BE2C (cell line): Measurements from ENCODE around the gene AGTRAP.

Experiments used
- DNase-seq: peaks from one replicate; pipeline ENCODE4 v3.0.0-alpha.2; 2020
- H3K27me3 ChIP-seq: fragments of 250-450 bp; sonication (Bioruptor Pico); 2 replicates; pipeline ENCODE4 v1.5.1; 2020; ENCODE audit warnings: mild to moderate bottlenecking
- H3K36me3 ChIP-seq: fragments of 250-450 bp; sonication (Bioruptor Pico); 2 replicates; pipeline ENCODE4 v1.5.1; 2020; ENCODE audit warnings: mild to moderate bottlenecking
- H3K4me1 ChIP-seq: fragments of 250-450 bp; sonication (Bioruptor Pico); 2 replicates; pipeline ENCODE4 v1.5.1; 2020
- H3K4me3 ChIP-seq: 2 replicates; pipeline ENCODE4 v1.5.1; 2011; ENCODE audit warnings: low read depth, low read length
- H3K9me3 ChIP-seq: fragments of 250-450 bp; sonication (Bioruptor Pico); 2 replicates; pipeline ENCODE4 v1.5.1; 2020
- TF ChIP-seq, protein P1 (sequence below): IDR thresholded peaks from 2 replicates; pipeline ENCODE4 v1.5.1; 2012; ENCODE audit warnings: mild to moderate bottlenecking, low read depth, low read length

The AGTRAP gene

DNA sequence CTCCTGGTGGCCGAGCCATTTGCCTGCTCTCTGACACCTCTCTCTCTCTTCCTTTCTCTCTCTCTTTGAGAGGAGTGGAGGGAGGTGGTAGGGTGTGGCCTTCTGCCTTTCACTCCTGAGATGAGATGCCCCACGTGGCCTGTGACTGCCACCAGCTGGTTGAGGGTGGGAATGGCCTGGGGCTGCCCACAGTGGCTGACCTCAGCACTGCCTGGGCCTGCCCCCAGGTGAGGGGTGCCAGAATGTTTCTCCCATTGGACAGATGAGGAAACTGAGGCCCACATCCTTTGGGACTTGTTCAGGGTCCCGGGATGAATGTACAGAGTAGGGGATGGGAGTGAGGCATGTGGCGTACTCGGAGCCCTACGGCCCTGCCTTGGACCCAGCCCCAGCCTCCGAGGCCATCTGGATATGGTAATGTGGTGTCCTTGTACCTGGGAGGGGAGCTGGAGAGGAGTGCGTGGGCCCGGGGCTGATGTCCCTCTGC lies 13.3 kb downstream of the AGTRAP start:
- H3K4me3 ChIP-seq, result no peak overlapping the region
- H3K27me3 ChIP-seq, result no peaks in the 10 kb centered on the region
- no peaks in the 10 kb centered on the region for H3K9me3 ChIP-seq
- no peaks in the 10 kb centered on the region for H3K36me3 ChIP-seq
- DNase-seq, result peak; percentile 21
- no peaks in the 10 kb centered on the region for H3K4me1 ChIP-seq
- TF ChIP-seq, protein P1, sequence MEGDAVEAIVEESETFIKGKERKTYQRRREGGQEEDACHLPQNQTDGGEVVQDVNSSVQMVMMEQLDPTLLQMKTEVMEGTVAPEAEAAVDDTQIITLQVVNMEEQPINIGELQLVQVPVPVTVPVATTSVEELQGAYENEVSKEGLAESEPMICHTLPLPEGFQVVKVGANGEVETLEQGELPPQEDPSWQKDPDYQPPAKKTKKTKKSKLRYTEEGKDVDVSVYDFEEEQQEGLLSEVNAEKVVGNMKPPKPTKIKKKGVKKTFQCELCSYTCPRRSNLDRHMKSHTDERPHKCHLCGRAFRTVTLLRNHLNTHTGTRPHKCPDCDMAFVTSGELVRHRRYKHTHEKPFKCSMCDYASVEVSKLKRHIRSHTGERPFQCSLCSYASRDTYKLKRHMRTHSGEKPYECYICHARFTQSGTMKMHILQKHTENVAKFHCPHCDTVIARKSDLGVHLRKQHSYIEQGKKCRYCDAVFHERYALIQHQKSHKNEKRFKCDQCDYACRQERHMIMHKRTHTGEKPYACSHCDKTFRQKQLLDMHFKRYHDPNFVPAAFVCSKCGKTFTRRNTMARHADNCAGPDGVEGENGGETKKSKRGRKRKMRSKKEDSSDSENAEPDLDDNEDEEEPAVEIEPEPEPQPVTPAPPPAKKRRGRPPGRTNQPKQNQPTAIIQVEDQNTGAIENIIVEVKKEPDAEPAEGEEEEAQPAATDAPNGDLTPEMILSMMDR, result 0 out of 2 replicates have a peak, but pooled peaks have one; percentile 7

- H3K9me3 ChIP-seq, result no peaks in the 10 kb centered on the region
- DNase-seq, result no peak
- H3K4me3 ChIP-seq, result no peak overlapping the region
- no peaks in the 10 kb centered on the region for H3K27me3 ChIP-seq
- no peaks in the 10 kb centered on the region for H3K4me1 ChIP-seq
- H3K36me3 ChIP-seq, result no peaks in the 10 kb centered on the region
- TF ChIP-seq, protein P1, result no peak
Observed at GRCh38 chr1:11749996-11750395, 14.1 kb downstream of the AGTRAP start.

- Histone ChIP-seq H3K4me1 (no peaks in the 10 kb centered on the region), H3K27me3 (no peaks in the 10 kb centered on the region), H3K36me3 (no peaks in the 10 kb centered on the region), H3K4me3 (no peak overlapping the region), H3K9me3 (no peaks in the 10 kb centered on the region)
- TF ChIP-seq, protein P1, result no peak
- no peak for DNase-seq
Observed at GRCh38 chr1:11751087-11751486, 15.2 kb downstream of the AGTRAP start.

- no peaks in the 10 kb centered on the region for H3K27me3 ChIP-seq
- no peak overlapping the region for H3K4me3 ChIP-seq
Observed at GRCh38 chr1:11752359-11753088, 16.6 kb downstream of the AGTRAP start.

DNA sequence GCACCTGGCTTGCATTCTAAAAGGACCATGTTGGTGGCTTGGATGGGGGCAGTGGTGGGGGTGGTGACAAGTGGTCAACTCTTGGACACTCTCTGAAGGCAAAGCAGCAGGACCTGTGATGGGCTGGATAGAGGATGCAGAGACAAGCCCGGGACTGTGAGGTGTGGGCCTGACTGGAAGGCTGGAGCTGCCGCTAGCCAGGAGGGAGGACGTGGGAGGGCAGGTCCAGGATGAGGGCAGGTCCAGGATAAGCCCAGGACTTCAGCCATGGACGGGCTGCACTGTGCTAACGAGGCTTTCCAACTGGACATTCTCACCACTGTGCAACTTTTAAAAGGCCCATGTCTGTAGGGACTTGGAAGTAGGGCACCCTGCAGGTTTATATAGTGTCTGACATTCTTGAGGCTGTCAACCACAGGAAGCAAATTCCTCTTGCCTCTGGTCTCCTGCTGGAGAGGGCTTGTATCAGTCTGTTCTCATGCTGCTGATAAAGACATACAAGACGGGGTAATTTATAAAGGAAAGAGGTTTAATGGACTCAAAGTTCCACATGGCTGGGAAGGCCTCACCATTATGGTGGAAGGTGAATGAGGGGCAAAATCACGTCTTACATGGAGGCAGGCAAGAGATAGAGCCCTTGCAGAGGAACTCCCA lies 17.7 kb downstream of the AGTRAP start:
- Histone ChIP-seq H3K9me3 (no peaks in the 10 kb centered on the region), H3K4me1 (no peaks in the 10 kb centered on the region), H3K27me3 (no peaks in the 10 kb centered on the region), H3K36me3 (no peaks in the 10 kb centered on the region), H3K4me3 (no peak overlapping the region)
- DNase-seq, result no peak
- TF ChIP-seq, protein P1, result no peak

More at GRCh38 chr1:11752359-11753088, 16.6 kb downstream of the AGTRAP start:
- Histone ChIP-seq H3K4me1 (no peaks in the 10 kb centered on the region), H3K36me3 (no peaks in the 10 kb centered on the region), H3K9me3 (no peaks in the 10 kb centered on the region)
- DNase-seq, result no peak
- TF ChIP-seq, protein P1, result no peak

- TF ChIP-seq, protein P1, result no peak
- Histone ChIP-seq H3K4me1 (no peaks in the 10 kb centered on the region), H3K36me3 (no peaks in the 10 kb centered on the region), H3K4me3 (no peak overlapping the region), H3K9me3 (no peaks in the 10 kb centered on the region), H3K27me3 (no peaks in the 10 kb centered on the region)
- no peak for DNase-seq
Observed at GRCh38 chr1:11757047-11757446, 21.1 kb downstream of the AGTRAP start.
